ENCODE measurements around the gene CLPX. TPM values are rescaled to one million over a fixed set of nuclear protein-coding genes. Genes with fewer than 3 reads are reported as not detected.
A peak's percentile ranks its signal among the peaks of the same experiment; 100 is the strongest.
"Not testable (repeated sequence)": the region's sequence is repeated elsewhere in the genome, so short reads cannot be mapped to it uniquely, and the experiment has no call there.

The CLPX gene
- 10 to 100 TPM; 18.5 to 36.0 (median 23.4) TPM for polyA plus RNA-seq

DNA sequence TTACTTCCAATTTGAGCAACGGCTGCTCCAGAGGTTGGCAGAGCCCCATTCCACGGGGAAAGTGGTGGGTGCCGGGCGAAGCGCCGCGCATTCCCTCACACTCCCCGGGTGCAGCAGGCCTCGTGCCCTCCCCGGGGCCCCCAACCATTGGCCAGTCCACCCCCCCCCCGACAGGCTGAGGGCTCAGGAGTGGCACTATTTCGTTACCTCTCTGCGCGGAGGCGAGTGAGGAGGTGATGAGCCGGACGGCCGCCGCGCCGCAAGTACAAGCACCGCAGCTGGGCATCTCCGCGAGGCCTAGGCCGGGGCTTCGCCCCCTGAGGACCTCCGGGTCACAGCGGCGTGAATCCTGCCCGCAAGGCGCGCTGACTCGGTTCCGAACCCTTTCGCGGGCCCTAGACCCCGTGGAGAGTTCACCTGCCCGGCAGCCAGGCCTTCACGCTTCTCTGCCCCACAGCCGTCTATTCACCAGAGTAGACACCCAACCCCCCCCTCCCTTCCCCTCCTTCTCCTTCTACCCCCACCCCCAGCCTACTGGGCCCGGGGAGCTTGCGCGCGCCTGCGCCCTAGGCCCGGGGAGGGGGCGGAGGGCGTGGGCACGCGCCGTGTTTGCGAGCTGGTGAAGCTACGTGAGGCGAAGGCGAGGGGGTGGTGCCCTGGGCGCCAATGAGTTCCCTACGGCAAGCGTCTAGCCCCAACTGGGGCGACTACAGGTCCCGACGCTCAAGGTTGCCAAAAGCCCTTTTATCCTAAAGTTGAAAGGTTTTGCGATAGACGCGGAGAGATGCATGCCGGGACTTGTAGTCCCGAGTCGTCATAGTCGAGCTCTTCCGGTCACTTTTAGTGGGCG, at the start of gene CLPX:
CLPX (minus strand) TSS at position 475 of the 850 bp plus-strand sequence; CDS start at position 286, 189 bp downstream.
- Mint-ChIP-seq H3K4me3 (peak within 1 kb of the TSS; percentile 88 to 96 (median 95)), H3K27me3 (ENCODE audit: low read depth in 3 of 3) (peaks cover 0 to 6% (median 2%) of the 10 kb centered on the region in 3 donors), H3K4me1 (peaks cover 30 to 44% of the 10 kb centered on the region in 2 donors), H3K9me3 (no peaks in the 10 kb centered on the region), H3K36me3 (peaks cover 0 to 4% (median 0%) of the 10 kb centered on the region in 3 donors), H3K27ac (peak within 1 kb of the TSS; percentile 91 to 97 (median 94))
- DNase-seq = peak; percentile 87 to 90 (median 89)

DNA sequence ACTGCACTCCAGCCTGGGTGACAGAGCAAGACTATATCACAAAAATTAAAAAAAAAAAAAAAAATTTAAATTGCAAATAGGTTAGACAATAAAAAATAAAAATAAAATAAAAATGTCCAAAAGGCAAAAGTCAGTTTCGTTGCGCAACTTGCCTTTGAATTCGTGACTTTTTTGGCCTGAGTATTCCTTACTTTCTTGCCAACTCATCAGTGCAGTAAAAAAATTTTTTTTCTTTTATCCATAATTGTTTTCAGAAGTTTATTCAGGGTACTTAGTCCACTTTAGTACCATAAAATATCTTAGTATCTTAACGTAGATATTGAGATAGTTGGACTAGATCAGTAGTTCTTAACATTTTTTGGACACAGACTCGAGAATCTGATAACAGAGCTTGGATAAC, 48.6 kb upstream of the CLPX start:
- Mint-ChIP-seq H3K4me3 (no peak overlapping the region), H3K9me3 (no peaks in the 10 kb centered on the region), H3K4me1 (no peaks in the 10 kb centered on the region), H3K27ac (no peak overlapping the region), H3K36me3 (peaks cover 0 to 9% (median 0%) of the 10 kb centered on the region in 3 donors), H3K27me3 (ENCODE audit: low read depth in 3 of 3) (no peaks in the 10 kb centered on the region)
- DNase-seq = no peak

DNA sequence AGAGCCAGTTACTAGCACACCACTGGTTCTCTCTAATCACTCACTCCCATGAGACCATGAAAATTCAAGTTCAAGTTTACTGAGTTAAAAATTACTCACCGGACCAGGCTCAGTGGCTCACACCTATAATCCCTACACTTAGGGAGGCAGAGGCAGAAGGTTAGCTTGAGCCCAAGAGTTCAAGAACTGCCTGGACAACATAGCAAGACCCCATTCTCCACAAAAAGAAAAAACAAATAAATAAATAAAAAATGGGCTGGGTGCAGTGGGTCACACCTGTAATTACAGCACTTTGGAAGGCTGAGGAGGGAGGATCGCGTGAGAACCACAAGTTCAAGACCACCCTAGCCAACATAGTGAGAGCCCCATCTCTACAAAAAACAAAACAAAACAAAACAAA, 47.4 kb upstream of the CLPX start:
- H3K27ac Mint-ChIP-seq = no peak overlapping the region
- no peaks in the 10 kb centered on the region for H3K9me3 Mint-ChIP-seq
- no peak for DNase-seq
- H3K36me3 Mint-ChIP-seq = peaks cover 0 to 8% (median 4%) of the 10 kb centered on the region in 3 donors
- H3K4me1 Mint-ChIP-seq = no peaks in the 10 kb centered on the region
- H3K4me3 Mint-ChIP-seq = no peak overlapping the region
- no peaks in the 10 kb centered on the region for H3K27me3 Mint-ChIP-seq (ENCODE audit: low read depth in 3 of 3)

DNA sequence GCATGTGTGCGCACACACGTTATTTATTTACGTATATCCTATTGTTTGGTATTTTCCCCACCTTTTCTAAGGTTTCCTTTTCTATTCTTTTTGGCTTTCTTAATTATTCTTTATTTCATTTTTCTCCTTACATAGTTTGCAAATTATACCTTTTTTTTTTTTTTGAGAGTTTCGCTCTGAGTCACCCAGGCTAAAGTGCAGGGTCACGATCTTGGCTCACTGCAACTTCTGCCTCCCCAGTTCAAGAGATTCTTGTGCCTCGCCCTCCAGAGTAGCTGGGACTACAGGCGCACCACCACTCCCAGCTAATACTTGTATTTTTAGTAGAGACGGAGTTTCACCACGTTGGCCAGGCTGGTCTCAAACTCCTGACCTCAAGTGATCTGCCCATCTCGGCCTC, 46.2 kb upstream of the CLPX start:
- Mint-ChIP-seq H3K27ac (no peak overlapping the region), H3K4me1 (no peaks in the 10 kb centered on the region), H3K27me3 (ENCODE audit: low read depth in 3 of 3) (no peaks in the 10 kb centered on the region), H3K9me3 (no peaks in the 10 kb centered on the region), H3K36me3 (peaks cover 0 to 8% (median 4%) of the 10 kb centered on the region in 3 donors), H3K4me3 (no peak overlapping the region)
- DNase-seq = no peak

DNA sequence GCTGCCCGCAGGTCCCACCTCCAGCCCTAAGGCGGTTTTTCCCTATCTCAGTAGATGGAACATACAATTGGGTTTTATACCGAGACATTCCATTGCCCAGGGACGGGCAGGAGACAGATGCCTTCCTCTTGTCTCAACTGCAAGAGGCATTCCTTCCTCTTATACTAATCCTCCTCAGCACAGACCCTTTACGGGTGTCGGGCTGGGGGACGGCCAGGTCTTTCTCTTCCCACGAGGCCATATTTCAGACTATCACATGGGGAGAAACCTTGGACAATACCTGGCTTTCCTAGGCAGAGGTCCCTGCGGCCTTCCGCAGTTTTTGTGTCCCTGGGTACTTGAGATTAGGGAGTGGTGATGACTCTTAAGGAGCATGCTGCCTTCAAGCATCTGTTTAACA, 41.8 kb upstream of the CLPX start:
- not testable (repeated sequence) for H3K9me3 Mint-ChIP-seq; DNase-seq; H3K27me3 Mint-ChIP-seq (ENCODE audit: low read depth in 3 of 3); H3K36me3 Mint-ChIP-seq; H3K27ac Mint-ChIP-seq; H3K4me3 Mint-ChIP-seq; H3K4me1 Mint-ChIP-seq

DNA sequence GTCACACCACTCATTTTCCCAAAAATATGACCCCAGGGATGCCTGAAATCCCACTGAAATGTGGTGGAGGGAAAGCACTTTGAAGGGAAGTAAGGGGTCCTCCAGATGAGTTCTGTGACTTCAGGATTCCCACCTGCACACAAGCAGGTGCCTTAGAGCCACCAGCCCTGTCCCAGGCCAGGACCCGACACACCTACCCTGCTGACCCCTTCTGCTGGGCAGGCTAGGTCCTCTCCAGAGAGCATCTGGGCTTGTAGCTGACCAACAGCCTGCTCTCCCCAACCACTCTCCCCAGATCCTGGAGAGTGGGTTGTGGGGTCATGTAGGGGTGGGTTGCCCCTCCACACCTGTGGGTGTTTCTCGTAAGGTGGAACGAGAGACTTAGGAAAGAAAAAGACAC, 41.1 kb upstream of the CLPX start:
- Mint-ChIP-seq H3K4me3 (no peak overlapping the region), H3K27ac (no peak overlapping the region), H3K4me1 (no peaks in the 10 kb centered on the region), H3K9me3 (no peaks in the 10 kb centered on the region), H3K27me3 (ENCODE audit: low read depth in 3 of 3) (peaks cover 0 to 4% (median 3%) of the 10 kb centered on the region in 3 donors), H3K36me3 (peaks cover 0 to 4% (median 3%) of the 10 kb centered on the region in 3 donors)
- DNase-seq = no peak

DNA sequence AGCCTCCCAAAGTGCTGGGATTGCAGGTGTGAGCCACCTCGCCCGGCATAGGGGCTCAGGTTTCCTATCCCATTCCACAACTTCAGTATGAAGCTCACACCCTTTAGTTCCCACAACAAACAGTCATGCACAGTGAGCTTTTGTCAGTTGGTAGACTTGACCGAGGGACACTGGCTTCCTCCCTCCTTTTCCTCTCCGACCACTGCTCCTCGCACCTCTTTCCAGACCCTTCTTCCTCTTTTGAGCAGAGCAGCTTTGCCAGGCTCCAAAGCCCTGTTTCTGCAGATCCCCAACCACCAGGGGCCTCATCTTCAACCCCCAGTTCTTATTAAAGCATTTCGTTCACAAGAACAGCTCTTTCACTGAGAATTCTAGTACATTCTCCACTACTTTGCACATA, 38.9 kb upstream of the CLPX start:
- no peak overlapping the region for H3K4me3 Mint-ChIP-seq
- H3K27ac Mint-ChIP-seq = no peak overlapping the region
- DNase-seq = no peak
- H3K9me3 Mint-ChIP-seq = no peaks in the 10 kb centered on the region
- H3K4me1 Mint-ChIP-seq = no peaks in the 10 kb centered on the region
- H3K36me3 Mint-ChIP-seq = peaks cover 0 to 4% (median 3%) of the 10 kb centered on the region in 3 donors
- H3K27me3 Mint-ChIP-seq (ENCODE audit: low read depth in 3 of 3) = peaks cover 0 to 4% (median 3%) of the 10 kb centered on the region in 3 donors

DNA sequence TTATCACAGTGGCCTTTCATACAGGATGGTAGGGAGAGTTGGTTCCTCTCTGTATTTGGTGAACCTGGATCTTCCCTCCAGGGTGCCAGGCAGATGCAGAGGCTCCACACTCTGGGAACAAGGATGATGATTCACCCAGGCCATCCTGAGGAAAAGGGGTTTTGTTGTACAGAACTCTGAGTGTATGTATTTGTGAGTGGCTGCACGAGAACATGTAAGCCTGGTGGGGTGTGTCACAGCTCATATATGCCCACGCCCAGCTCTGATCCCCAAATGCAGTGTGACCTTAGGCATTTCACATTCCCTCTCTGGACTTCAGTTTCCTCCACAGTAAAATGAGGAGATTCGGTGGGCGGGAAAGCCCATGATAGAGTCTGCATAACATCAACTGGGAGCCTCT, 37.7 kb upstream of the CLPX start:
- H3K27ac Mint-ChIP-seq = no peak overlapping the region
- peaks cover 0 to 4% (median 3%) of the 10 kb centered on the region in 3 donors for H3K27me3 Mint-ChIP-seq (ENCODE audit: low read depth in 3 of 3)
- no peak overlapping the region for H3K4me3 Mint-ChIP-seq
- no peaks in the 10 kb centered on the region for H3K4me1 Mint-ChIP-seq
- no peak for DNase-seq
- H3K9me3 Mint-ChIP-seq = no peaks in the 10 kb centered on the region
- H3K36me3 Mint-ChIP-seq = no peaks in the 10 kb centered on the region

DNA sequence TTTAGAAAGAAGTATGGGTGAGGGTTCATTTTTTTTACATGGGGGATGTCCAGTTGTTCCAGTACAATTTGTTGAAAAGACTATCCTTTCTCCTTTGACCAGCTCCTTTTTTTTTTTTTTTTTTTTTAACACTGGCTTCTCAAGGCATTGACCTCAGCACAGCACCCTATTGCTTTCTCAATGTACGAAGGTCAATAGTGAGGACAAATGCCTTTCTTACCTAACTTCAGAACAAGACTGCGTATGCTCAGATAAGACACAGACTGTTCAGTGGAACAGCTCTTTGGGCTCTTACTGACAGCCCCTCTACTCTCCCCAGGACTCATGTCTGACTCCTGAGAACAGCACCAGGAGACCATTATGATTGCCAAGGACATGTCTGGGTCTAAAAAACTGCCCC, 36.6 kb upstream of the CLPX start:
- Mint-ChIP-seq H3K36me3 (no peaks in the 10 kb centered on the region), H3K27ac (no peak overlapping the region), H3K4me3 (no peak overlapping the region)

DNA sequence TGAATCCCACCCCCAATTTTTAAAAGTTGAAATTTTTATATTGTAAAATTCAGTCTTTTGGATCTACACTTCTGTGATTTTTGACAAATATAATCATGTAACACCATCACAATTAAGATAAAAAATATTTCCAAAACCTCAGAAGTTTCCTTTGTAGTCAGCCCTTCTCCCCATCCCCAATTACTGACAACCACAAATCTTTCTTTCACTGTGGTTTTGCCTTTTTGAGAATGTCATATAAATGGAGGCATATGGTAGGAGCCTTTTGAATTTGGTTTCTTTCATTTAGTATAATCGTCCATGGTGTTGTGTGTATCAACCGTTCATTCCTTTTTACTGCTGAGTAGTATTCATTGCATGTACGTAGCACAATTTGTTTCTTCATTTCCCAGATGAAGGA, 34.0 kb upstream of the CLPX start:
- Mint-ChIP-seq H3K27ac (no peak overlapping the region), H3K9me3 (no peaks in the 10 kb centered on the region), H3K4me3 (no peak overlapping the region), H3K4me1 (no peaks in the 10 kb centered on the region), H3K36me3 (no peaks in the 10 kb centered on the region), H3K27me3 (ENCODE audit: low read depth in 3 of 3) (peaks cover 0 to 6% (median 0%) of the 10 kb centered on the region in 3 donors)
- no peak for DNase-seq

More for the DNA sequence above, 36.6 kb upstream of the CLPX start:
- H3K27me3 Mint-ChIP-seq (ENCODE audit: low read depth in 3 of 3) = peaks cover 0 to 4% (median 3%) of the 10 kb centered on the region in 3 donors
- no peaks in the 10 kb centered on the region for H3K4me1 Mint-ChIP-seq
- H3K9me3 Mint-ChIP-seq = no peaks in the 10 kb centered on the region
- DNase-seq = no peak

DNA sequence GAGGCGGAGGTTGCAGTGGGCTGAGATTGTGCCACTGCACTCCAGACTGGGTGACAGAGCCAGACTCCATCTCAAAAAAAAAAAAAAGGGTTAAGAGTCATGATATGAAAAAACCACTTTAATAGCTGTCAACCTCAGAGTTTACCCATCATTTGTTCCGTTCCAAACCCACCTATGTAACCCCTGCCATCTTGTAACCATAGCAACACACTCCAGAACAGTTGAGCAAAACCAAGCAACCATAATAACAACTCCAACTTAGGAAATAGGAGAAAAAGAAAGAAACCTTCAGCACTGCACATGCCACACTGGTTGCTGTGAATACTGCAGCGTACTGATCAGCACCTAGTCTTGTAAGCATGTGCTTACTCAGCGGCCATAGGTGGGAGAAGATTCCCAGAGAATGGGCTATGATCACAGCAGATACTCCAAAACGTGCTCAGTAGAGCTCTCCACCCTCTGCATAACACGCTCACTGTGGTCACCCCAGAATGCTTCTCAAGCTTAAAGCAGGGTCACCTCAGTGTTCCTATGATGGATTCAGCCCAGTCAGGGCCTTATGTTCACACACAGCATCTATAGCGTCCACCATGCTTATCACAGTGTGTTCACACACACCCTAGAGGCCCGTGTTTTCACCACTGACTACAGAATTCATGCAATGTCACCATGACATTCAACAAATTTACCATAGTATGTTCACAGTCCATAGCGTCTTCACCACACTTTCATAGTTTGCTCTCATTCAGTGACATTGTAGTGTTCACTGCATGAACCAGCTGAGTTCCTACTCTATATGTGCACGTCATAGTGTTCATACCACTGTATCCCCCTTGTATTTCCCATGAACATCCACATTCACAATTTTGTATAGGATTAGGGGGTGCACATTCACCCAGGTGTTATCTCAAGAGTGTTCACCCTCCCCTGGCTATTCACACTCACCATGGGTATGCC, 32.7 kb upstream of the CLPX start:
- Mint-ChIP-seq H3K27me3 (ENCODE audit: low read depth in 3 of 3) (peaks cover 0 to 6% (median 0%) of the 10 kb centered on the region in 3 donors), H3K4me1 (no peaks in the 10 kb centered on the region), H3K27ac (no peak overlapping the region), H3K4me3 (no peak overlapping the region), H3K36me3 (no peaks in the 10 kb centered on the region), H3K9me3 (no peaks in the 10 kb centered on the region)
- no peak for DNase-seq

DNA sequence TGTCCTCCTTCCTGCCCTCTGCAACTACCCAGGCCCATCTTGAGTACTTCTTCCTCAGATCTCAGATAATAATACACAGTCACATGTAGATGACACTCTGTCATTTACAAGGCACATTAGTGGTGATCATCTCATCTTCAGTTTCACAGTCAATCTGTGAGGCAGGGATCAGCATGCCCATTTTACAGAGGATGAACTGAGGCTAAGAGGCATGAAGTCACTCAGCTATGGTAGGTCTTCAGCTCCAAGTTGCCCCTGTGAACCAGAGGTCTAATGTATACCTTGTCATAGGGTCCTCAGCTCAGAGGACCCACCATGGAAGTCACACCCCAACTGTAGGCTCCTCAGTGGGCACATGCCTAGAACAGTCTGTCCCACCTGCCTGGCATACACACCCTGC, 30.4 kb upstream of the CLPX start:
- DNase-seq = no peak

DNA sequence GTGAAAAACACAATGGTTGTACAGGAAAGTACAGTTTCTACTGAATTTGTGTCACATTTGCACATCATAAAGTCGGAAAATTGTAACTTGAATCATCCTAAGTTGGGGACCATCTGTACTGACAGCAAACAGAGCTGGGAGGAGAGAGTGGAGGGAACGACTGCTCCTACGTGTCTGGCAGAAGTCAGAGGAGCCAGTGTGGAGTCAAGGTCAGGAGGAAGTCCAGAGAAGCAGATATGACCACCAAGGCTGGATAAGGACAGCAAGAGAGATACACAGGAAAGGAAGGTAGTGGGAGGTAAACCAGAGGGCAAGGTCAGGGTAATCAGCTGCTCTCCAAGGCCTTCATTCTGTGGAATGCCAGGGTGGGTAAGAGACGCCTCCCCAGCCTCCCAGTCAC, 28.9 kb upstream of the CLPX start:
- Mint-ChIP-seq H3K27ac (no peak overlapping the region), H3K27me3 (ENCODE audit: low read depth in 3 of 3) (peaks cover 0 to 3% (median 2%) of the 10 kb centered on the region in 3 donors), H3K4me3 (no peak overlapping the region), H3K9me3 (no peaks in the 10 kb centered on the region), H3K36me3 (no peaks in the 10 kb centered on the region), H3K4me1 (no peaks in the 10 kb centered on the region)
- no peak for DNase-seq

More for the DNA sequence above, 30.4 kb upstream of the CLPX start:
- Mint-ChIP-seq H3K27me3 (ENCODE audit: low read depth in 3 of 3) (peaks cover 0 to 3% (median 2%) of the 10 kb centered on the region in 3 donors), H3K36me3 (no peaks in the 10 kb centered on the region), H3K4me3 (no peak overlapping the region), H3K4me1 (no peaks in the 10 kb centered on the region), H3K9me3 (no peaks in the 10 kb centered on the region), H3K27ac (no peak overlapping the region)

DNA sequence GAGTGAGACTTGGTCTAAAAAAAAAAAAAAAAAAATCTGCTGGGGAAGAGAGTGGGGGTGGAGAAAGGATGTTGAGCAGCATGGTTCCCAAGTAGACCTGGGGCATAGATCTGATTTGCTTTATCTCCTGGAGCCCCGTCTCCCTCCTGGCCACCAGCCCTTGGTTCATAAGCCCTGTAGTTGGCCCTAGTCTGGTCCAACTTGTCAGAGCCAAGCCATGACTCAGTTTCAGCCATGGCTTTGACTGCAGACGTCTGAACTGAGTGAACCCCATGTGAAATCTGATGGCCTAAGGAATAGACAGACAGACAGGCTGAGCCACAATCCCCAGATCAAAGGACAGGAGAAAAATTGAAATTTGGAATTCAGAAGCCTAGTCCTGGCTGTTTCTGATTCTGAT, 28.1 kb upstream of the CLPX start:
- Mint-ChIP-seq H3K27me3 (ENCODE audit: low read depth in 3 of 3) (peaks cover 0 to 3% (median 2%) of the 10 kb centered on the region in 3 donors), H3K27ac (no peak overlapping the region), H3K36me3 (no peaks in the 10 kb centered on the region), H3K9me3 (no peaks in the 10 kb centered on the region), H3K4me3 (no peak overlapping the region), H3K4me1 (no peaks in the 10 kb centered on the region)
- no peak for DNase-seq
